K562 (cell line): Measurements from ENCODE around the gene ZNF500. TPM values are rescaled to one million over a fixed set of nuclear protein-coding genes. Genes with fewer than 3 reads are reported as not detected.

Source experiments
- CTBP1 ChIP-seq: fragments of 450-650 bp; IDR thresholded peaks from 2 replicates; pipeline ENCODE4 v1.6.1; 2016; ENCODE audit warnings: borderline replicate concordance
- CXXC5 ChIP-seq: fragments of 250-450 bp; sonication (Bioruptor Pico); IDR thresholded peaks from 2 replicates; pipeline ENCODE4 v1.8.0; 2022; ENCODE audit warnings: inconsistent platforms, mild to moderate bottlenecking, moderate library complexity
- HMGN3 ChIP-seq: IDR thresholded peaks from 2 replicates; pipeline ENCODE4 v1.6.1; 2011; ENCODE audit warnings: borderline replicate concordance, low read depth, mild to moderate bottlenecking, mixed read lengths, low read length; ENCODE audit not compliant: insufficient read length; ENCODE audit errors: extremely low read depth
- KLF16 ChIP-seq: IDR thresholded peaks from 2 replicates; pipeline ENCODE4 v1.6.1; 2016; ENCODE audit warnings: antibody characterized with exemption
- MCM2 ChIP-seq: fragments of 450-650 bp; IDR thresholded peaks from 2 replicates; pipeline ENCODE4 v1.6.1; 2017; ENCODE audit warnings: low read depth, mild to moderate bottlenecking
- MTA3 ChIP-seq: fragments of 450-650 bp; formaldehyde crosslinking; IDR thresholded peaks from 2 replicates; pipeline ENCODE4 v1.6.1; 2017; ENCODE audit warnings: mild to moderate bottlenecking, borderline replicate concordance
- PHF20 ChIP-seq: fragments of 450-650 bp; IDR thresholded peaks from 2 replicates; pipeline ENCODE4 v1.6.1; 2018; ENCODE audit not compliant: partially characterized antibody
- RBFOX2 ChIP-seq: fragments of 200-400 bp; formaldehyde crosslinking; IDR thresholded peaks from 2 replicates; pipeline ENCODE4 v1.6.1; 2017; ENCODE audit warnings: low read depth, mild to moderate bottlenecking, low read length, moderate library complexity
- SAP30 ChIP-seq: fragments of 200-600 bp; sonication (generic); IDR thresholded peaks from 2 replicates; pipeline ENCODE4 v1.6.1; 2012; ENCODE audit warnings: borderline replicate concordance, low read depth, mild to moderate bottlenecking, moderate library complexity, low read length, control low read depth, inconsistent platforms; ENCODE audit not compliant: insufficient read depth, poor library complexity, severe bottlenecking
- SMAD2 ChIP-seq: fragments of 150-350 bp; IDR thresholded peaks from 2 replicates; pipeline ENCODE4 v1.6.1; 2014; ENCODE audit warnings: low read depth, mild to moderate bottlenecking, low read length
- SMC3 ChIP-seq: conservative IDR thresholded peaks from 2 replicates; pipeline ENCODE4 v1.6.1; 2011; ENCODE audit warnings: low read depth, low read length, improper control_type of control experiment; ENCODE audit not compliant: insufficient read depth
- TAF1 ChIP-seq: IDR thresholded peaks from 2 replicates; pipeline ENCODE4 v1.6.1; 2011; ENCODE audit warnings: mild to moderate bottlenecking, low read length, moderate library complexity; ENCODE audit not compliant: insufficient read depth, control insufficient read depth, severe bottlenecking; ENCODE audit errors: extremely low read depth
- TAL1 ChIP-seq: fragments of 450-650 bp; IDR thresholded peaks from 2 replicates; pipeline ENCODE4 v1.6.1; 2016; ENCODE audit warnings: mild to moderate bottlenecking
- TBP ChIP-seq: optimal IDR thresholded peaks from 2 replicates; pipeline ENCODE3; 2011; ENCODE audit warnings: low read depth, low read length, improper control_type of control experiment
- ZBTB7A ChIP-seq: IDR thresholded peaks from 2 replicates; pipeline ENCODE4 v1.6.1; 2011; ENCODE audit warnings: low read depth, mild to moderate bottlenecking, low read length, moderate library complexity, borderline replicate concordance; ENCODE audit not compliant: control insufficient read depth
- ZNF12 ChIP-seq: sonication (generic); formaldehyde crosslinking; IDR thresholded peaks from 2 replicates; pipeline ENCODE4 v1.4.0; 2020; ENCODE audit warnings: mild to moderate bottlenecking, missing genetic modification reagents
- ZNF146 ChIP-seq: IDR thresholded peaks from one replicate; pipeline ENCODE4 v1.6.1; 2018; ENCODE audit warnings: missing compliant biosample characterization; ENCODE audit not compliant: unreplicated experiment
- ZNF165 ChIP-seq: fragments of 250-450 bp; sonication (Bioruptor Pico); IDR thresholded peaks from 2 replicates; pipeline ENCODE4 v1.4.0; 2020; ENCODE audit warnings: borderline replicate concordance
- ZNF324 ChIP-seq: fragments of 250-450 bp; sonication (Bioruptor Pico); IDR thresholded peaks from 2 replicates; pipeline ENCODE4 v1.4.0; 2020; ENCODE audit warnings: mild to moderate bottlenecking
- ZNF668 ChIP-seq: fragments of 250-450 bp; sonication (Bioruptor Pico); IDR thresholded peaks from 2 replicates; pipeline ENCODE4 v1.8.0; 2022; ENCODE audit warnings: mild to moderate bottlenecking, inconsistent platforms
- polyA plus RNA-seq, 8 experiments: library from polyadenylated mRNA; depleted of rRNA in 4 of 8; stranded (reverse) in 5 of 8; unstranded in 3 of 8; fragments of >200 nt; fragmentation: Nextera tagmentation in 2 of 8; fragmentation: Illumina TruSeq in 1 of 8; extraction: Ambion mirVana in 2 of 8; extraction: Trizol in 1 of 8; gene quantifications; 2 replicates each; pipeline versions ENCODE4 v1.2.1 to v1.2.3, GENCODE V29; 2011 to 2014; ENCODE audit warnings: inconsistent platforms in 1 of 8, missing spikeins in 1 of 8
- total RNA-seq, 7 experiments: library from RNA; depleted of rRNA in 6 of 7; stranded (reverse); fragments of >200 nt in 6 of 7; fragmentation: Illumina TruSeq in 2 of 7; extraction: Trizol in 2 of 7; gene quantifications; 2 replicates each; pipeline versions ENCODE4 v1.2.1 to v1.2.3, GENCODE V29; 2011 to 2021; ENCODE audit warnings: low replicate concordance in 1 of 7
- TF ChIP-seq, protein P1 (sequence below): fragments of 250-450 bp; sonication (Bioruptor Pico); IDR thresholded peaks from 2 replicates; pipeline ENCODE4 v1.5.0; 2021
- TF ChIP-seq, protein P2 (sequence below): IDR thresholded peaks from 2 replicates; pipeline ENCODE4 v1.6.1; 2016; ENCODE audit warnings: missing genetic modification characterization, missing compliant biosample characterization

ZNF500 gene
- total and polyA plus RNA-seq, 9 of the 15 experiments (the other 6 are each of a cell fraction or from before 2014, with no cell fraction given) = 0.80 to 20.8 (median 5.3) TPM

- TF ChIP-seq TAF1 (peak; percentile 53), CTBP1 (peak; percentile 57; the same call in 1 of the 2 replicates), HMGN3 (peak; percentile 78), RBFOX2 (peak; percentile 89), SMC3 (no peak), SAP30 (peak; percentile 34), PHF20 (peak; percentile 90), ZNF146 (CRISPR knock-in tag) (no peak), MTA3 (peak; percentile 86; the same call in 1 of the 2 replicates), TBP (peak; percentile 77), KLF16 (no peak), ZNF165 (no peak), TAL1 (no peak), SMAD2 (no peak), ZNF324 (CRISPR knock-in tag) (no peak), CXXC5 (CRISPR knock-in tag) (peak; percentile 86), ZNF12 (CRISPR knock-in tag) (peak; percentile 80), MCM2 (no peak), ZBTB7A (peak; percentile 96), ZNF668 (CRISPR knock-in tag) (no peak)
- TF ChIP-seq, protein P1, sequence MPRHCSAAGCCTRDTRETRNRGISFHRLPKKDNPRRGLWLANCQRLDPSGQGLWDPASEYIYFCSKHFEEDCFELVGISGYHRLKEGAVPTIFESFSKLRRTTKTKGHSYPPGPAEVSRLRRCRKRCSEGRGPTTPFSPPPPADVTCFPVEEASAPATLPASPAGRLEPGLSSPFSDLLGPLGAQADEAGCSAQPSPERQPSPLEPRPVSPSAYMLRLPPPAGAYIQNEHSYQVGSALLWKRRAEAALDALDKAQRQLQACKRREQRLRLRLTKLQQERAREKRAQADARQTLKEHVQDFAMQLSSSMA = no peak
- TF ChIP-seq, protein P2, sequence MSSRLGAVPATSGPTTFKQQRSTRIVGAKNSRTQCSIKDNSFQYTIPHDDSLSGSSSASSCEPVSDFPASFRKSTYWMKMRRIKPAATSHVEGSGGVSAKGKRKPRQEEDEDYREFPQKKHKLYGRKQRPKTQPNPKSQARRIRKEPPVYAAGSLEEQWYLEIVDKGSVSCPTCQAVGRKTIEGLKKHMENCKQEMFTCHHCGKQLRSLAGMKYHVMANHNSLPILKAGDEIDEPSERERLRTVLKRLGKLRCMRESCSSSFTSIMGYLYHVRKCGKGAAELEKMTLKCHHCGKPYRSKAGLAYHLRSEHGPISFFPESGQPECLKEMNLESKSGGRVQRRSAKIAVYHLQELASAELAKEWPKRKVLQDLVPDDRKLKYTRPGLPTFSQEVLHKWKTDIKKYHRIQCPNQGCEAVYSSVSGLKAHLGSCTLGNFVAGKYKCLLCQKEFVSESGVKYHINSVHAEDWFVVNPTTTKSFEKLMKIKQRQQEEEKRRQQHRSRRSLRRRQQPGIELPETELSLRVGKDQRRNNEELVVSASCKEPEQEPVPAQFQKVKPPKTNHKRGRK = no peak
Measured at GRCh38 chr16:4766875-4767628, at the start of gene ZNF500 (continued).
